Muscle of leg (tissue), 11 donors: Measurements from ENCODE around the gene ENC1. TPM values are rescaled to one million over a fixed set of nuclear protein-coding genes. Genes with fewer than 3 reads are reported as not detected.

Experiments used
- DNase-seq: peaks from one replicate; pipeline ENCODE4 v3.0.0; 2013
- H3K27ac ChIP-seq: one replicate; pipeline ENCODE4 v1.5.1; 2013; ENCODE audit warnings: mild to moderate bottlenecking, low read length, control low read depth
- H3K27me3 ChIP-seq: one replicate; pipeline ENCODE4 v1.6.1; 2013; ENCODE audit warnings: low read length; ENCODE audit not compliant: control insufficient read depth, insufficient read depth
- H3K36me3 ChIP-seq: one replicate; pipeline ENCODE4 v1.6.1; 2013; ENCODE audit warnings: low read length; ENCODE audit not compliant: control insufficient read depth, insufficient read depth
- H3K4me1 ChIP-seq: one replicate; pipeline ENCODE4 v1.6.1; 2013; ENCODE audit warnings: low read length; ENCODE audit not compliant: control insufficient read depth, insufficient read depth
- H3K4me3 ChIP-seq: one replicate; pipeline ENCODE4 v1.5.1; 2013; ENCODE audit warnings: low read length, control low read depth
- H3K9me3 ChIP-seq: replicated peaks from 2 replicates; pipeline ENCODE4 v1.6.1; 2013; ENCODE audit warnings: low read depth, low read length; ENCODE audit not compliant: control insufficient read depth
- WGBS: methylation state at CpG from one replicate; pipeline ENCODE4 v1.1.5; 2013; ENCODE audit warnings: missing lambda C conversion rate; ENCODE audit not compliant: insufficient coverage; 5-methylcytosine and 5-hydroxymethylcytosine counted together
- polyA plus RNA-seq, 8 donors: library from polyadenylated mRNA; unstranded; fragments of 120-200 nt; gene quantifications; one replicate each; pipeline versions ENCODE4 v1.2.1 to v1.2.3, GENCODE V29; 2013; ENCODE audit warnings: inconsistent platforms in 1 of 8, low replicate concordance in 1 of 8; ENCODE audit not compliant: insufficient read length in 8 of 8, insufficient read depth in 1 of 8
- total RNA-seq: library from RNA; stranded (reverse); fragments of 120-200 nt; gene quantifications from one replicate; pipeline ENCODE4 v1.2.4, GENCODE V29; 2013

The ENC1 gene
- total and polyA plus RNA-seq, 9 donors: 18.4 to 35.4 (median 28.4) TPM

DNA sequence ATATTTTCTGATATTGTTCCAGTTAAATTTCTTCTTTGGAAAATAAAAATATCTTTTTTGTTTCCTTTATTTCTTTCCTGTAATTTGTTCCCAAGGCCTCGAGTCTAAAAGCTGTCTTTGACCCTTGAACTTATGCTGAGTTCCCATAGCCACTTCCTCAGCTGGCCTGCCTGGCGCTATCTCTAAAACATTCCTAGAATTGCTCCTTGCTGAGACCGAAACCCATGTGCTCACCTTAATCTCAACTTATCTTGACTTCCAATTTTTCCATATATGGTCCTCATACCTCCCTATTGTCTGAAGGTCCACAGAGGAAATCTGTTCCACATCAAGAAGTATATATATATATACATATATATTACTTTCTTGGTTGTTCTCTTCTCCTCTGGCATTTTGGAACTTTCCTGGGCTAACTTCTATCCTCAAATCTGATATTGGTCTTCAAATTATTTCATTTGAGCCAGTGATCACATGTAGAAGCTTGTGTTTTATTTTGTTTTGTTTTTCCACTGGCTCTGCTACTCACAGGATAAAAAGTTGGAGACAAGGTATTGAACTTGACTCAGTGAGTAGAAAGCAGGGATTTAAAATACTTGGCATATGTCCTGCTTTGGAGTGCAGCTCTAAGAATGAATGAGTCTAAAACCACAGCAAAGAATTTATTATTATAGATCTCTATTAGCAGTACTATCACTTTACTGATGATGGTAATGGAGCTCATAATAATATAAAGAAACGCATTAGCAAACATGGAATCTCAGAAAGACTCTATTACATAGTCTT is 45.2 kb downstream of the ENC1 start:
- no peak overlapping the region for H3K4me3 ChIP-seq
- H3K4me1 ChIP-seq: no peaks in the 10 kb centered on the region
- no peaks in the 10 kb centered on the region for H3K27me3 ChIP-seq
- DNase-seq: peak; percentile 27
- no peak overlapping the region for H3K27ac ChIP-seq
- no peaks in the 10 kb centered on the region for H3K36me3 ChIP-seq
- 55% methylated on average over 2 of the region's 4 CpGs for WGBS
- no peaks in the 10 kb centered on the region for H3K9me3 ChIP-seq

DNA sequence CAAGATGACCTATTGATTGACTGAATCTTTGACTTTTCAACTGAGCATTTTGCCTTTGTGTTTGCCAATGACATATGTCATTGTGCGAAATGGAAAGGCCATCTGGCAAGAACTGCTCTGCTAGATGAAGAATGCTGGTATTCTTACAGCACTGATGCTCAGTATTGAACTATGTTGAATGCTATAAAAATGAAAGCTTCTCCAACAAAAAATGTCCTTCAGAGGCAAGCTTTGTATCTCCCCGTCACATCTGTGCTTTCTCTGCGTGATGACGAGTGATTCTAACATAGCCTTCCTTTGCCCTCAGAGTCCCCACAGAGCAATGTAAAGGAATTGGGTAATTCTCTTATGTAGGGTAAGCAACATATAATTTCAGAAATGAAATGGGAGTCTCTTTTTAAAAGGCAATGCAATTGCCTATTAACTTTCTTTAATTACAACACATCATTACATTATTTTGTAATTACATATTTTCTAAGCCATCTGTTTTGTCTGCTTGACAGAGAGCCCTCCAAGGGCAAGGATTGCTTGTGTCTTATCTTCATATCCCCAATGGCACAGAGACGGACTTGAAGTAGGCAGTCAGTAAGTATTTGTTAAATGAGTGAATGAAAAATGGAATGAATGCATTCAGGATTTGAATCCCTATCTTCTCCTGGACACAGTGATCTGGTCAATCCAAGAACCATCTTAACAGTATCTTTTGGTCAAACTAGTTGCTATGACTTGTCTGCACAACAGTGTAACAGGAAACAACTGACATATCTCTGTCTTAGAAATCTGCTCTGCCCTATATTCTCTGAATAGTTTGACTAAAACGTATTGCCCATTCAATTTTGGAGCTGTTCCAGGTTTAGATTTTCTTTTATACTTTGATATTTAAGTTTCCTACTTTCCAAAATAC is 46.1 kb downstream of the ENC1 start:
- Histone ChIP-seq H3K9me3 (no peaks in the 10 kb centered on the region), H3K4me1 (no peaks in the 10 kb centered on the region), H3K36me3 (no peaks in the 10 kb centered on the region), H3K27me3 (no peaks in the 10 kb centered on the region), H3K27ac (no peak overlapping the region), H3K4me3 (no peak overlapping the region)
- DNase-seq: no peak
- WGBS: no CpG with 5 or more reads among the region's 6 CpGs

DNA sequence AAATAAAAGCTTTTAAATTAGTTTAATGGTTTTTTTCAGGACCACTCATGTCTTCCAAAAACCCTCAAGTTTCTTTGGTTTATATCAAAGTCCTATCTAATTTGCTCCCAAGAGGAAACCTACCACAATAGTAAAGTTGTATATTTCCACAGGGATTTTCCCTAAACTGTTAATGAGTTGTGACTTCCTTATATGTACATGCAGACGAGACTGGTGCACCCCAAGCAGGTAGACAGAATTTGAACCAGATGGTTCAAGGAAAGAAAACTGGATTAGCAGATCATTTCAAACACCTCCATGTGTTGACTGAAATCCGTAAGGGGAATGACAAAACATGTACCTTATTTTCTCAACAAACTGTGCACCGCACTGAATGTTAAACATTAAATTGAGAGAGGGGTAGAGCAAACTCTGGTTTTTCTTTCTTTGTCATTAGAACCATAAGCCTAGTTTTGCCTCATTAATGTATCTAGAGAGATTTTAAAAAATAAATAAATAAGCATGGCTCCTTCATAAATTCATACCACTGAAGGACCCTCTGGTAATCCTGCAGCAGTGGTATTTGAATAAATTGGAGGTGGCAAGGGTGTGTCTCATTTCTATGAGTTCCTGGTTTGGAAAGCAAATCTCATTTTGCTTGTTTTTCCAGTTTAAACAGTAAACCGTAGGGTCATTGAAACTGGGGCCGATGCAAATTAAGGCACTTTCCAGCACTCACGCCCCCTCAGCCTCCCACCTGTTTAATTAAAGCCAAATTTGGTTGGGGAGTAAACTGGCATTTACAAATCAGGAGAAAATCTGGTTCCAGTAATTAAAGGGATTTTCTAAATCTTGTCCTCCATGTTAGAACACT is 51.1 kb downstream of the ENC1 start:
- H3K36me3 ChIP-seq: no peaks in the 10 kb centered on the region
- DNase-seq: no peak
- WGBS: no CpG with 5 or more reads among the region's 6 CpGs
- H3K4me1 ChIP-seq: peaks cover 4% of the 10 kb centered on the region
- no peak overlapping the region for H3K27ac ChIP-seq
- H3K27me3 ChIP-seq: no peaks in the 10 kb centered on the region
- no peak overlapping the region for H3K4me3 ChIP-seq
- no peaks in the 10 kb centered on the region for H3K9me3 ChIP-seq

DNA sequence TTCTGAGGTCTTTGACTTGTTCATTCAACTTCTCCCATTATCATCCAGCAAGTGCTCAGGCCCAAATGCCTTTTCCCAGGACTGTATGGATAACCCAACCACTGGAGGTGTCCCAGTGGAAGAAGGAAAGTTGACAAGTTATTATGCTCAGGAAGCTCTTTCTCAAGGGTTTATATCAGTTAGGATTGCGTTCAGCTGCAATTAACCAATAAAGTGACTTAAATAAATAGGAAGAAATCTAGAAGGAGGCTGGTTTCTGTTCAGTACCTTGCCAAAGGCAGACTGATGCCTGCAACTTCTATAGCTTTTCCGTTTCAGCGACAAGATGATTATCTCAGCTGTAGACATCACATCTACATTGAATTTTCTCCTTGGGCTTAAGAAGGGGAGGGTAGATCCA is 52.1 kb downstream of the ENC1 start:
- Histone ChIP-seq H3K36me3 (no peaks in the 10 kb centered on the region), H3K4me1 (peaks cover 4% of the 10 kb centered on the region), H3K4me3 (no peak overlapping the region), H3K27ac (no peak overlapping the region), H3K9me3 (no peaks in the 10 kb centered on the region), H3K27me3 (no peaks in the 10 kb centered on the region)
- WGBS: no CpG with 5 or more reads among the region's 3 CpGs
- no peak for DNase-seq

DNA sequence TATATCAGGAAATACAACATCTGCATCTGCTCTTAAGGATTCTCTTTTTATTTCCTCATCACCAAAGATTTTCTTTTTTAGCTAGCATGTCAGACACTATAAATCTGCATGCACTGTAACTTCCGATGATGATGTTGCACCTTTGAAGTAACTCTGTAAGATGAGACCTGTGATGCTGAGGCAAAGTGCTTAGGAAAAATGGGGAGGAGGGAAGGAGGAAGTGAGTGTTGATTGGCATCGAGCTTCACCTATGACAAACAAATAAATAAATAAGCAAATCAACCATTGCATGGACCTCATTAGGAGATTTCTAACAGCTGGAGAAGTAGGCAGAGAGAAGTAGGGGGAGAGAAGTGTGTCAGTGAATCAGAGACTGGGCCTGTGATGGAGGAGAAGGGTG is 52.6 kb downstream of the ENC1 start:
- H3K27ac ChIP-seq: no peak overlapping the region

DNA sequence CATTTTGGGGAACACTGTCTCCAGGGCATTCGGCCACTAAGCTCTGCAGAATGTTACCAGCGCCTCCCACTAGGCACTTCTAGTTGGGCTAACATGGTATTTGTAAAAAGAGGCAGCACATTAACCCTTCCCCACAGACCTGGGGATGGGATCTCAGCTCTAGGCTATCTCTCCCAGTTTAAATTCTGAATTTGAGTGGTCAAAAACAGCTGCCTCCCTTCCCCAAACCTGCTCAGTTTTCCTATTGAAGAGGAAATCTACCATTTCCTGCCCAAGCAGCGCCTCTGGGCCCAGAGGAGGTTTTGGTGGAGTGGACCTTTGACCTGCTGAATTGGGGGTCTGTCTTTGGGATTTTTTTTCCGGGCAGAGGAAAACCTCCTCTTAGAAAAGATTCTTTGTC is 53.2 kb downstream of the ENC1 start:
- Histone ChIP-seq H3K36me3 (no peaks in the 10 kb centered on the region), H3K9me3 (no peaks in the 10 kb centered on the region), H3K4me1 (peaks cover 4% of the 10 kb centered on the region), H3K4me3 (no peak overlapping the region), H3K27ac (peak overlapping the region; percentile 24), H3K27me3 (no peaks in the 10 kb centered on the region)
- DNase-seq: no peak
- WGBS: no CpG with 5 or more reads among the region's 4 CpGs

More for the DNA sequence above, 52.6 kb downstream of the ENC1 start:
- DNase-seq: no peak
- Histone ChIP-seq H3K27me3 (no peaks in the 10 kb centered on the region), H3K36me3 (no peaks in the 10 kb centered on the region), H3K4me1 (peaks cover 4% of the 10 kb centered on the region), H3K4me3 (no peak overlapping the region), H3K9me3 (no peaks in the 10 kb centered on the region)
- no CpG with 5 or more reads among the region's 2 CpGs for WGBS

DNA sequence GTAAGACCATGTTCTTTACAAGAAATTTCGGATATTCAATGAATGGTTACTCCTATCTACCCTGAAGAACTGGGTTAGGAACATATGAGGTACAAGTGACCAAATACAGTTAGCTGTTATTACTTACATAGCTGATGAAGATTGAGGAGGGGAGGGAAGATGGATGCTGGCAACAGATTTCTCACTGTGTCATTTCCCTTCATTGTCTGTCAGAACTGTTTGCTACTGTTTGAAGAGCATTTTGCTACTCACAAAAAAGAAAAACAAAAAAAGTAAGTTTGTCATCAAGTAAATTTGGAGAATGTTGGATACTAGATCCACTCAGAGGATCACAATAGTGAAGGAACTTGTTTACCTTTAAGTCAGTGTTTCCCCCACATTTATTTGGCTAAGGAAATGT is 53.7 kb downstream of the ENC1 start:
- H3K27me3 ChIP-seq: no peaks in the 10 kb centered on the region
- H3K4me1 ChIP-seq: peaks cover 4% of the 10 kb centered on the region
- H3K4me3 ChIP-seq: no peak overlapping the region
- H3K27ac ChIP-seq: peak overlapping the region; percentile 24
- H3K9me3 ChIP-seq: no peaks in the 10 kb centered on the region
- no CpG with 5 or more reads among the region's 1 CpG for WGBS
- DNase-seq: no peak
- no peaks in the 10 kb centered on the region for H3K36me3 ChIP-seq

DNA sequence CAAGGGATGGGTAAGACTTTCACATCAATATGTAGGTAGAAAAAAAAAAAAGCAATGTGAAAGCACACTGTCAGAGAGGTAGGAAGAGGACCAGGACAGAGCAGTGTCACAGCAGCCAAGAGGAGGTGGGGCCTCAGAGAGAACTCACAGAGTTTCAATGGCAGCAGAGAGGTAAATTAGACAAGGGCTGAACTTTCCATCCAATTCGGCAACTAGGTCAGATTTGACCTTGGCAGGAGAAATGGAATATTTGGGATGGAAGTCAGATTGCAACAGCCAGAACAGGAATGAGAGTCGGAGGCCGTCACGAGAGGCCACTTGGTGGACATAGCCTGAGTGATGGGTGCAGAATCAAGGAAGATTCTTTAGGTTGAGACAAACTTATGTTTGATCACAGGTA is 57.7 kb downstream of the ENC1 start:
- Histone ChIP-seq H3K4me1 (peaks cover 4% of the 10 kb centered on the region), H3K4me3 (no peak overlapping the region), H3K36me3 (no peaks in the 10 kb centered on the region), H3K9me3 (no peaks in the 10 kb centered on the region), H3K27ac (no peak overlapping the region), H3K27me3 (no peaks in the 10 kb centered on the region)
- no peak for DNase-seq
- WGBS: 77% methylated on average over 4 of the region's 4 CpGs

DNA sequence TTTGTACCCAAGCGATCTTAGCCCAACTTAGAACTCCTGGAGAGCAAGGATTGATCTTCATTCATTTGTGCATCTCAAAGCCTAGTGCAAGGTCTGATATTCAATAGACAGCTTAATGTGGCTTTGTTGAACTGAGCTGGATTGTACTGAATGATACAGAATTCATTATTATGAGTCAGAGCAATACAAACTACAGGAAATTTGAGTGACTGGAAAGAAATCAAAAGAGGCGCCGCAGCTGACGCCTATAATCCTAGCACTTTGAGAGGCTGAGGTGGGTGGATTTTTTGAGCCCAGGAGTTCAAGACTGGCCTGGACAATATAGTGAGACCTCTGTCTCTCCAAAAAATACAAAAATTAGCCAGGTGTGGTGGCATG is 58.6 kb downstream of the ENC1 start:
- peaks cover 4% of the 10 kb centered on the region for H3K4me1 ChIP-seq
- no peaks in the 10 kb centered on the region for H3K27me3 ChIP-seq
- H3K36me3 ChIP-seq: no peaks in the 10 kb centered on the region
- no CpG with 5 or more reads among the region's 4 CpGs for WGBS
- DNase-seq: no peak
- H3K9me3 ChIP-seq: no peaks in the 10 kb centered on the region
- H3K4me3 ChIP-seq: no peak overlapping the region
- no peak overlapping the region for H3K27ac ChIP-seq

DNA sequence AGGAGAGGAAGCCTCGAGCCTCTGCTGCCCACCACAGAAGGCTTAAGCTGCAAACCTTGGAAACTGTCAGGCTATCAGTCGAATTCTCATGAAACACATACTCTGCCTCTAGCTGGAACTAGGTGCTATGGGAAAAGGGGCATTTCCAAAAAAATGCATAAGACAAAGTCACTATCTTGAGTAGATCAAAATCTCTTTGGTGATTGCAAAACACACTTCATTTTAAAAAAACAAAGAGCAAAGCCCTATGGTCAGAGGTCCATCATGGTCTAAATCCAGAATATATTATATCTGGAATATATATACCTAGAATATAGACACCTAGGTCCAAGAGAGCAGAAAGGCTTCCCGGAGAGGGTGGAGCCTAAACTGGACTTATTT is 59.8 kb downstream of the ENC1 start:
- H3K4me3 ChIP-seq: no peak overlapping the region
- WGBS: 100% methylated on average over 1 of the region's 3 CpGs
- no peak overlapping the region for H3K27ac ChIP-seq
- H3K4me1 ChIP-seq: peaks cover 14% of the 10 kb centered on the region
- DNase-seq: no peak
- no peaks in the 10 kb centered on the region for H3K27me3 ChIP-seq
- no peaks in the 10 kb centered on the region for H3K9me3 ChIP-seq
- H3K36me3 ChIP-seq: no peaks in the 10 kb centered on the region
